Astrocyte (in vitro differentiated cells and primary cell): ENCODE measurements around the gene ONECUT2. TPM values are rescaled to one million over a fixed set of nuclear protein-coding genes. Genes with fewer than 3 reads are reported as not detected.

Source experiments
- DNase-seq: peaks from one replicate; pipeline ENCODE4 v3.0.0-alpha.2; 2010; ENCODE audit warnings: low read depth
- FAIRE-seq: peaks from 2 replicates; lab custom pipeline; 2011; peaks lifted over from hg19 to GRCh38; lab: Jason Lieb, UNC
- H2AFZ ChIP-seq: 2 replicates; pipeline ENCODE4 v1.6.0; 2012; ENCODE audit warnings: low read depth, low read length, inconsistent platforms
- H3K27ac ChIP-seq: 2 replicates; pipeline ENCODE4 v1.5.1; 2011; ENCODE audit warnings: low read depth, low read length, inconsistent platforms
- H3K27me3 ChIP-seq: 2 replicates; pipeline ENCODE4 v1.6.0; 2011; ENCODE audit warnings: low read length, inconsistent platforms; ENCODE audit not compliant: insufficient read depth
- H3K36me3 ChIP-seq: 2 replicates; pipeline ENCODE4 v1.5.1; 2011; ENCODE audit warnings: low read length, inconsistent platforms; ENCODE audit not compliant: insufficient read depth
- H3K4me1 ChIP-seq: 2 replicates; pipeline ENCODE4 v1.5.1; 2011; ENCODE audit warnings: low read length, inconsistent platforms; ENCODE audit not compliant: insufficient read depth
- H3K4me2 ChIP-seq: 2 replicates; pipeline ENCODE4 v1.6.0; 2012; ENCODE audit warnings: low read length, inconsistent platforms
- H3K4me3 ChIP-seq: 2 replicates; pipeline ENCODE4 v1.5.1; 2011; ENCODE audit warnings: low read depth, mild to moderate bottlenecking, low read length, inconsistent platforms; ENCODE audit not compliant: insufficient read depth
- H3K79me2 ChIP-seq: 2 replicates; pipeline ENCODE4 v1.6.0; 2012; ENCODE audit warnings: mild to moderate bottlenecking, low read length, inconsistent platforms; ENCODE audit not compliant: insufficient read depth
- H3K9ac ChIP-seq: 2 replicates; pipeline ENCODE4 v1.6.0; 2012; ENCODE audit warnings: mild to moderate bottlenecking, low read length, inconsistent platforms
- H3K9me3 ChIP-seq: 2 replicates; pipeline ENCODE4 v1.5.1; 2012; ENCODE audit warnings: low read depth, mild to moderate bottlenecking, low read length, inconsistent platforms; ENCODE audit not compliant: insufficient read depth
- H4K20me1 ChIP-seq: 2 replicates; pipeline ENCODE4 v1.6.0; 2012; ENCODE audit warnings: low read length, inconsistent platforms; ENCODE audit not compliant: insufficient read depth
- H3K27ac Mint-ChIP-seq: one replicate; pipeline ENCODE4 v1.8.0; 2021; ENCODE audit warnings: mild to moderate bottlenecking, mixed read lengths; ENCODE audit not compliant: unreplicated experiment
- H3K27me3 Mint-ChIP-seq: one replicate; pipeline ENCODE4 v1.8.0; 2021; ENCODE audit warnings: low read depth, mixed read lengths; ENCODE audit not compliant: unreplicated experiment
- H3K36me3 Mint-ChIP-seq: one replicate; pipeline ENCODE4 v1.8.0; 2021; ENCODE audit warnings: low read depth, mixed read lengths; ENCODE audit not compliant: unreplicated experiment
- H3K4me1 Mint-ChIP-seq: one replicate; pipeline ENCODE4 v1.8.0; 2021; ENCODE audit warnings: low read depth, mixed read lengths; ENCODE audit not compliant: unreplicated experiment
- H3K4me3 Mint-ChIP-seq: one replicate; pipeline ENCODE4 v1.8.0; 2021; ENCODE audit warnings: mild to moderate bottlenecking, moderate library complexity, mixed read lengths; ENCODE audit not compliant: unreplicated experiment
- H3K9me3 Mint-ChIP-seq: one replicate; pipeline ENCODE4 v1.8.0; 2021; ENCODE audit warnings: mild to moderate bottlenecking, mixed read lengths; ENCODE audit not compliant: unreplicated experiment
- EZH2 ChIP-seq: IDR thresholded peaks from 2 replicates; pipeline ENCODE4 v1.6.1; 2012; ENCODE audit warnings: mild to moderate bottlenecking, low read length, inconsistent platforms; ENCODE audit not compliant: insufficient read depth
- total RNA-seq: library from RNA; stranded (reverse); gene quantifications from 2 replicates; pipeline ENCODE4 v1.2.1, GENCODE V29; 2021
- TF ChIP-seq, protein P1 (sequence below): IDR thresholded peaks from 2 replicates; pipeline ENCODE4 v1.5.1; 2011; ENCODE audit warnings: low read depth, mild to moderate bottlenecking, inconsistent platforms, low read length, moderate library complexity; ENCODE audit not compliant: insufficient read depth

Gene ONECUT2
- total RNA-seq, 1 donor from 2014 or later: 6.2 TPM

GRCh38 chr18:57533006-57533867 is 98.1 kb downstream of the ONECUT2 start:
- no peaks in the 10 kb centered on the region for H3K79me2 ChIP-seq
- TF ChIP-seq, protein P1, sequence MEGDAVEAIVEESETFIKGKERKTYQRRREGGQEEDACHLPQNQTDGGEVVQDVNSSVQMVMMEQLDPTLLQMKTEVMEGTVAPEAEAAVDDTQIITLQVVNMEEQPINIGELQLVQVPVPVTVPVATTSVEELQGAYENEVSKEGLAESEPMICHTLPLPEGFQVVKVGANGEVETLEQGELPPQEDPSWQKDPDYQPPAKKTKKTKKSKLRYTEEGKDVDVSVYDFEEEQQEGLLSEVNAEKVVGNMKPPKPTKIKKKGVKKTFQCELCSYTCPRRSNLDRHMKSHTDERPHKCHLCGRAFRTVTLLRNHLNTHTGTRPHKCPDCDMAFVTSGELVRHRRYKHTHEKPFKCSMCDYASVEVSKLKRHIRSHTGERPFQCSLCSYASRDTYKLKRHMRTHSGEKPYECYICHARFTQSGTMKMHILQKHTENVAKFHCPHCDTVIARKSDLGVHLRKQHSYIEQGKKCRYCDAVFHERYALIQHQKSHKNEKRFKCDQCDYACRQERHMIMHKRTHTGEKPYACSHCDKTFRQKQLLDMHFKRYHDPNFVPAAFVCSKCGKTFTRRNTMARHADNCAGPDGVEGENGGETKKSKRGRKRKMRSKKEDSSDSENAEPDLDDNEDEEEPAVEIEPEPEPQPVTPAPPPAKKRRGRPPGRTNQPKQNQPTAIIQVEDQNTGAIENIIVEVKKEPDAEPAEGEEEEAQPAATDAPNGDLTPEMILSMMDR: no peak
- TF ChIP-seq EZH2: no peak
- peaks cover 4% of the 10 kb centered on the region for H3K27me3 ChIP-seq
- FAIRE-seq (no peak), DNase-seq (no peak)
- no peaks in the 10 kb centered on the region for H3K9me3 ChIP-seq
- H2AFZ ChIP-seq: no peak overlapping the region
- no peaks in the 10 kb centered on the region for H4K20me1 ChIP-seq
- peaks cover 6% of the 10 kb centered on the region for H3K27me3 Mint-ChIP-seq
- no peaks in the 10 kb centered on the region for H3K9me3 Mint-ChIP-seq
- H3K4me2 ChIP-seq: no peak overlapping the region
- no peaks in the 10 kb centered on the region for H3K36me3 Mint-ChIP-seq
- no peak overlapping the region for H3K4me3 ChIP-seq
- H3K9ac ChIP-seq: no peak overlapping the region
- no peak overlapping the region for H3K4me3 Mint-ChIP-seq
- H3K4me1 Mint-ChIP-seq: peaks cover 5% of the 10 kb centered on the region
- no peak overlapping the region for H3K27ac Mint-ChIP-seq
- H3K27ac ChIP-seq: no peak overlapping the region
- H3K4me1 ChIP-seq: no peaks in the 10 kb centered on the region
- no peaks in the 10 kb centered on the region for H3K36me3 ChIP-seq

DNA sequence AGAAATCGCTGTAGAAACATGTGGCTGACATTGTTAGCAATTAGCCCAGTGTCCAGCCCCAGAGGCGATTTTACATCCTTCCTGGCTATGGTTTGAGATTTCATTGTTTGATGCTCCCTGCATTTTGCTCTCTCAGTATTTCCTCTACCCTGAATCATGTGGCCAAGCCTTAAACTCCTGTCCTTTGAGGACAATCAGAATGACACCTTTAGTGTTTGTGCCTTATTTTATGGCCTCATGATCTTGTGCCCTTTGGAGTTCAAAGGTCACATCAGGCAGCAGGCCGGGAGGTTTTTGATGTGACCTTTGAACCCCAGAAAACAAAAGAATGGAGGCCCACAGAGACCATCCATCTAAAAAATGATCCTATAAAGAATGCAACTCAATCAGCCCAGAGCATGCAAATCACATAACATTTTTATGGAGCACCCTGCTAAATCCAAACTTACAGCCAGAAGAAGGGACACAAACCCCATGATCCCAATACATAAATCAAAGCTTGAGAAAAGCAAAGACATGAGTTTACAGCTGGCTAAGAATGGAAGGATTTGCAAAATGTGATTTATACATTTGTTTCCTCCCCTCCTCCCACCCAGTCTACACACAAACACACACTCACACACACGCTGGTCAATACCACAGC is 98.8 kb downstream of the ONECUT2 start:
- Histone ChIP-seq H3K4me3 (no peak overlapping the region), H2AFZ (no peak overlapping the region), H3K9me3 (no peaks in the 10 kb centered on the region), H3K27ac (no peak overlapping the region), H4K20me1 (no peaks in the 10 kb centered on the region), H3K4me1 (no peaks in the 10 kb centered on the region), H3K9ac (no peak overlapping the region), H3K4me2 (no peak overlapping the region), H3K36me3 (no peaks in the 10 kb centered on the region), H3K27me3 (peaks cover 4% of the 10 kb centered on the region), H3K79me2 (no peaks in the 10 kb centered on the region)
- H3K27ac Mint-ChIP-seq: no peak overlapping the region
- no peak for TF ChIP-seq EZH2
- TF ChIP-seq, protein P1: no peak
- DNase-seq (no peak), FAIRE-seq (no peak)
- no peaks in the 10 kb centered on the region for H3K9me3 Mint-ChIP-seq
- peaks cover 5% of the 10 kb centered on the region for H3K27me3 Mint-ChIP-seq
- H3K4me1 Mint-ChIP-seq: peaks cover 5% of the 10 kb centered on the region
- H3K36me3 Mint-ChIP-seq: no peaks in the 10 kb centered on the region
- no peak overlapping the region for H3K4me3 Mint-ChIP-seq
